Activated CD4-positive, CD25-positive, alpha-beta regulatory T cell treated with anti-CD3 and anti-CD28 coated beads, Interleukin-2, amount 50 U/mL, for 72 hours (primary cell): ENCODE measurements around the gene TAC3.
"Not testable (repeated sequence)": the region's sequence is repeated elsewhere in the genome, so short reads cannot be mapped to it uniquely, and the experiment has no call there.

Experiments
- DNase-seq: peaks from one replicate; pipeline ENCODE4 v3.0.0; 2021

Gene TAC3

DNA sequence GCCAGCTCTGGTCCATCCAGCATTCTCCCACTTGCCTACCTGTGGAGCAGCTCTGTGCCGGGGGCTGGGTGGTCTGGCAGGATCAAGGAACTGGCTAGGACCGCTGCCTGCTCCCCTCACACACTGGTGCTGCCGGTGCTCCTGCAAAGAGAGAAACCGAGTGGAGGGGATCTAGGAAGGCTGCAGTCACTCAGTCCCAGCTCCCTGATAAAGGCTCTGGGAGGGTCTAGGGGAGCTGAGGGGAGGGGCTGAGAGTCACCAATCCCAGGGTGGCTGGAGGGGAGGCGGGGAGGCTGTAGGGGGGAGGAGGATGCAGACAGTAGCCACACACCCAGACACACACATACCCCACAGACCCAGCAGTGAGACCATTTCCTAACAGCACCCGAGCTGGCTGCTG, at the start of gene TAC3:
TSS of gene TAC3 (minus strand) at position 182 of the 400 bp plus-strand sequence. CDS start 732 bp downstream, outside the sequence.
- no peak for DNase-seq

DNA sequence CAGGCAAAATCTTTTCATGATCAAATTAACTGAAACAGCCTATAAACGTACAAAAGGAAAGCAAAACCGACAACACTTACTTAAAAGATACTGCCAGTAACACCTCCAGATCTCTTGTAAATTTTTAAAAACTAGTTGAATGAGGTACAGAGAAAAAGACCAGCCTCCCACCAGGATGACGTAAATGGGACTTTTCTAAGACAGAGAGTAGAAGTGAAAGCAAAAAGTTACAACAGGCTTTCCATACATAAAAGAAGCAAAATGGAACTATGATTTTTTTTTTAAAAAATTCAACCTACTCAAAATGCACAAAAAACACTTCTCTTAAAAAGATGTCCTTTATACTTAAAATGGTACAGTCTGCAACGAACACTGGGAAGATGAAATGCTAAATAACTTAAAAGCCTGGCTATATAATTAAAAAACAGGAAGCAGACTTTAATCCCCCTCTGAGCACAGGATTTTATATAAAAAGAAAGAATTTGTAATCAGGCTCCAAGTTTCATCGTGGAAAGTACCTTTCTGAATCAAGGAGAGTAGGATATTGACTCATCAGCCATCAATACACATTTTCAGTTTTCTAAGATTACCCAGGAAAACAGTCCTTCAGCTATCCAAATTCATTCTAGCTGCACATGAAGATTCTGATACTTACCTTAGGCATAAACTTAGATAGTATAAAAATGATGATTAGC, 47.8 kb upstream of the TAC3 start:
- DNase-seq = no peak

DNA sequence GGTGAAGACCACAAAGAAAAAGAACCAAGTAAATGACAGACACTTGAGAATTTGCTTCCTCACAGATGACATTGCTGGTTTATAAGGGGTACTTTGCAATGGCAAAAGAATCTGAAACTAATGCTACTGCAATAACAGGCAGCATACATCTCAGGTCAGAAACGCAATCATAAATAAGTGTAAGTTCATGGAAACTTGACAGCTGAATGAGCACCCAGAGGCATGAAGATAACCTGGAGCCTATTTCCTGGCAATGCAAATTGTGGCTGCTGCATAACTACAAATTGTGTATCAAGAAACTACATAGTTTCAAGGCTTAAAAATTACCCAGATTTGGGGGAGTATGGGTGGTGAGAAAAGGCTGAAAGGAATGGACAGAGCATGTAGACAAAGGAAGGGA, 42.1 kb upstream of the TAC3 start:
- no peak for DNase-seq

DNA sequence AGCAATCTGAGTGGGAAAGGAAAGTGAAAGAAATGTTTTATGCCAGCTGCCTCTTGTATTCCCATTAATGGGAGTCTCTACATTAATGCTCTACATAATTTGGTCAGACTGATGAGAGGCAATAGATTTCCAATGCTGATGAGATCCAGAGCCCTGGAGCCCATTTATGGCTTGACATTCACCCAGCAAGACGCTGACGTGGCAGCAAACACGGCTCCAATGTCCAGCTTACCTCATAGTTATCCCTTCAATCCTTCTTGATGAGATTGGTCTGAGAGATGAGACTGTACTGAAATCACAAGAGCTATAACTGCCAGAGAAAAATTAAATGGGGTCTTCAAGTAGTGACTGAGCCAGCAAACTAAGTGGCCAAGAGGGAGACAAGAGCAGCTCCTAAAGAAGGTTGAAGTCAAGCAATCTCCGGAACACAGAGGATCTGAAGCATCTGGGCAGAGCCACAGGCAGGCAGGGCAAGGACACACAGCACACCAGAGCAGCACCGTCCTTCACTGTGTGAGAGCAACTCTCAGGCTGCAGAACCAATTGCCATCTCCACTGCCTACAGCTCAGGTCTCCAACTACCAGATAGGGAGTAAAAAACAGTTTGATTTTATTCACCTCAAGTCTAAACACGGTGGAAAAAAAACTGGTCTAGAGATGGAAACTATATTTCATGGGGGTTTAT, 40.9 kb upstream of the TAC3 start:
- no peak for DNase-seq

DNA sequence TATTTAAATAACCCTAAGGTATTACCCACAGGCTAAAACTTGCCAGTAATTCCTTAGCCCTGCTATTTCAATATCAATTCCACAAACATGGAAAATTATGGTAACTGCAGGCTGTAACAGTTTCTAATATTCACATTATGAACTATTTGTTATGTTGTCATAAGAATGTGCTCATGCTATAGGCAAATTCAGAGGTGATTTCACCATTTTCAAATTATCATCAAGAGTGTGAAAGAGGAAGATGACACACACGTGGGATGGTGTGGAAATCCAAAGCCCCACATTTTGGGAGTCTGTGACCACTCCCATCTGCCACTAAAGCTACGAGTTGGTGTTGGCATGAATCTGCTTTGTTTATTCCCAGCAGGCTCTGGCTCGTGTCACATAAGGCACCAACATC, 39.5 kb upstream of the TAC3 start:
- no peak for DNase-seq

DNA sequence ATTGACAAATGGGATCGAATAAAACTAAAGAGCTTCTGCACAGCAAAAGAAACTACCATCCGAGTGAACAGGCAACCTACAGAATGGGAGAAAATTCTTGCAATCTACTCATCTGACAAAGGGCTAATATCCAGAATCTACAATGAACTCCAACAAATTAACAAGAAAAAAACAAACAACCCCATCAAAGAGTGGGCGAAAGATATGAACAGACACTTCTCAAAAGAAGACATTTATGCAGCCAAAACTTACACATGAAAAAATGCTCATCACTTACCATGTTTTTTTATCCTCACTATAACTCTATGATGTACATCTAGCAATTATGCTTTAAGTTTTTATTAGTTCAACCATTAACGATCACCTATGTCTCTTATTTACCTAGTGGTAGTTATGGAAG, 37.6 kb upstream of the TAC3 start:
- not testable (repeated sequence) for DNase-seq

DNA sequence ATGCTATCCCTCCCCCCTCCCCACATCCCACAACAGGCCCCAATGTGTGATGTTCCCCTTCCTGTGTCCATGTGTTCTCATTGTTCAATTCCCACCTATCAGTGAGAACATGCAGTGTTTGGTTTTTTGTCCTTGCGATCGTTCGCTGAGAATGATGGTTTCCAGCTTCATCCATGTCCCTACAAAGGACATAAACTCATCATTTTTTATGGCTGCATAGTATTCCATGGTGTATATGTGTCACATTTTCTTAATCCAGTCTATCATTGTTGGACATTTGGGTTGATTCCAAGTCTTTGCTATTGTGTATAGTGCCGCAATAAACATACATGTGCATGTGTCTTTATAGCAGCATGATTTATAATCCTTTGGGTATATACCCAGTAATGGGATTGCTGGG, 36.8 kb upstream of the TAC3 start:
- not testable (repeated sequence) for DNase-seq

DNA sequence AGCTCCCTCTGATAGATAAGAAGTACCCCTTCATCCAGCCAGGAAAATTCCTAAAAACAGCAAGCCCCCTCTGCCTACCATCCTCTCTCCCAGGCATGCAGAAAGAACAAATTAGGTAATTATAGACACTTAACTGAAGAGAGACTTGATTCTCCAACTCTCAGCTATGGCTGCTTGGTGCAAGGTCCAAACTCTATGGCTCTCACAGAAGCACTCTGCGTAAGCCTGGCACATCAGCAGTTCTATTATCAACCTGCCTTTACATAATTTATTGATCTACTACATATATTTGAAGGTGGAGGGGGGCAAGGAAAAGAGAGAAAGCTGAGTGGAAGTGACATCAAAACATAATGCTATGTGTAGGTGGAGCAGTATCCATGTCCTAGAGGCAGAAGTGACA, 34.7 kb upstream of the TAC3 start:
- DNase-seq = no peak

DNA sequence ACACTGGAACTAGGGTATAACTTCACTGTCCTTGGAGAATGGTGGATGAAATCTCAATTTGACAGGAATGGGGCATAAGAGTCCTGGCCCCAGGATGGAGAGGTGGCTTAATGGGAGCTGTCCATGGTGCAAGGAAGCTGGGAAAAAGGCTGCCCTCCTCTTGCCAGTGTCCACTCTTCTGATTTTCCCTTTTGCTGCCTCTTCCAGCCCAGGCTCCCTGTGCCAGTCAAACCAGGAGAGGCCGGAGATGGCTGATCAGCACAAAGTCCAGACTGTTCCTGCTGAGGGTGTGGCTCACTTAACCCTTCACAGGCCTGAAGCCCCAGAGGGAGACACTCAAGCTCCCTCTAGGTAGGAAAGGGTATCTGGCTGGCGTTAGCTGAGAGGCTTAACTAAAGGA, 33.6 kb upstream of the TAC3 start, which contains the start of gene MYO1A:
TSS of gene MYO1A (minus strand) at position 240 of the 400 bp plus-strand sequence. CDS start 1,806 bp downstream, outside the sequence.
- no peak for DNase-seq

DNA sequence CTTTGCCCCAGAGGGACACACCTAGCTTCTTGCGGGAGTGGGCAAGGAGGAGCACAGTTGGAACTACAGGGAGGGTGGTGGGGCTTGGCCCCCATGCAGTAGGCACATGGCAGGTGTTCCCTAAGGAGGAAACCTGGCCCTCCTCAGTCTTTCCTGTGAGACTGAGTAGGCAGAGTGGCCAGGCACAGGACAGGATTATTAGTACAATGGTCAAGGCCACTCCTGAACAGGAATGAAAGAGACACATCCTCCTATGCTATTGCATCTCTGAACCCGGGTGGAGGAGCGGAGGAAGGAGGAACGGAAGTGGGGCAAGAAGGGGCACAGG, 32.8 kb upstream of the TAC3 start:
- no peak for DNase-seq

DNA sequence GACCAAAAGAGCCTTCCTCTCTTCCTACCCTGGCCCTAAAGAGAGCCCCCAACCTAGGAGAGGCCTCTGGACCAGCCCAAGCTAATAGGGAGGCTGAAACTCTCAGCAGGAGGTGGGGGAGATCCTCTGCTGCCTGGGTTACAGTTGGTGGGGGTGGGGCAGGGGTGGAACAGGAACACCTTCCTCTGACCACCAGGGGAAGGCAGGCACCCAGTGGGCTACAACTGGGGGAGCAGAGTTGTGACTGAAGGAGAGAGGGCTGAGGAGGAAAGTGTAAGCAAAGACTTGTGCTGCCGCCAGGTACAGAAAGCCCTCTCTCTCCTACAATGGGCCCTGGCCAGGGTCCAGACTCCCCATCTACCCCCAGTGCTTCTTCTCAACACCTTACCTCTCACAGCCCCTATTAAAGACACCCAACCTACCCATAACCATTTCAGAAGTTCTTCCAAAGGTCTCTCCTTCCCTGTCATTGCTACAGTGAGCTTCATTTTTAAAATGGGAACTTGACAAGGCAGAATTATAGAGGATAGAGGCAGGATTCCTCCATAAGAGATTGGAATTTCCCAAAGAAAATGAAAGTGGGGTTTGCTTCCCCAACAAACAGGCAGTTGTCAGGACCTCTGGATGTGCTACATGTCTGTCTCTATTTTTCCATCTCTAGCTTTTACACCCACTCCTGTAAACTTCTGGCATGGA, 32.2 kb upstream of the TAC3 start:
- no peak for DNase-seq

DNA sequence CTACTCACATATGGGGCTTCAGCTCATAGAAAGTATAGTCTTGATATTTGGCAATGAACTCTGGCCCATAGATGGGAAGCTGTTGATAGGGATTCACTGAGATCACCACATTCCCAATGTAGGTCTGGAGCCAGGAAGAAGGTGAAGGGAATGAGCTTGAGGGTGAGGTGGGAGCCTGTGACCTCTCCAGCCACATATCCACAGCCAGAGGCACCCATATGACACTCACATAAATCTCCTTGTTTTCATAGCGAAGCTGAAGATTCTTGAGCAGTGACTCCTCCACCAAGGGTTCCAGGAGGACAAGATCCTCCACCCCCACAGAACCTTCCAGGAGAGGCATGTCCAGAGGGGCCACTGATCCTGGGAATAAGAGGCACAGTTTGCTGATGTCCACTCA, 31.7 kb upstream of the TAC3 start:
- DNase-seq = no peak

DNA sequence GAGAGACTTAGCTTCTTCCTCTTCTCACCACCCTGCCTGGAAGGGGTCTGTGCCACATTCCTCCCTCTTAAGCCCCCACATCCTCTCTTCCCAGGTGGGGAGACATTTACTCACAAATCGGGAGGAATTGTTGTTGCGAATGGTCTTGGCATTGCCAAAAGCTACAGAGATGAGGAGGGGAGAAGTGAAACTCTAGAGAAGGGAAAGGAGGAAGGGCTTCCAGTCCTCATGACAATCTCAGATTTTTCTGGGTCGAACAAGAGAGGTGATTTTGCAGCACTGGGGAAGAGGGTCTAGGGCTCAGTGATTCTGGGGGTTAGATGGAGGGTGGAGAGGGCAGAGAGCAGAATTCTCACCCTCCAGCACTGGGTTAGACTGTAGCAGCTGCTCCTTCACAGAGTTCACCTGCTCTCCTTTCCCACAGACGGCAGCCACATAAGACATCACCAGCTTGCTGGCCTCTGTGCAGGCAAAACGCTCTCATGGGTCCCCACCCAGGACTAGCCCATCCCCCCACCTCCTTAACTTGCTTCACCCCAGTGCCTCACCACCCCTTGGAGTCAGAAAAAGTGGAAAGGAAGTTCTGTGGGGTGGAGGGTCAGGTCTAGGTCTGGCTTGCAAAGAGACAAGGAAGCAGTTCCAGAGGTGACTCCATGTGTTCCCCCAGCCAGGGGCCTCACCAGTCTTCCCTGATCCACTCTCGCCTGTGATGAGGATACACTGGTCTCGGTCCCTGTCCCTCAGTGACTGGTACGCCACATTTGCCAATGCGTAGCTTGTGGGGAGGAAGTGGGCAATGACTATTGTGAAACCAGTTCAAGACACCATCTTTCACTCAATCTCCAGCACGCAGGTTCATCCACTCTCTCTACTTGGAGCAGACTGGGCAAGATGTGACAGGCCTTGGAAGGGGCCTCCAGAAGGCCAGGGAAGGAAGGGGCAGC, 30.9 kb upstream of the TAC3 start:
- peak; percentile 56 for DNase-seq

DNA sequence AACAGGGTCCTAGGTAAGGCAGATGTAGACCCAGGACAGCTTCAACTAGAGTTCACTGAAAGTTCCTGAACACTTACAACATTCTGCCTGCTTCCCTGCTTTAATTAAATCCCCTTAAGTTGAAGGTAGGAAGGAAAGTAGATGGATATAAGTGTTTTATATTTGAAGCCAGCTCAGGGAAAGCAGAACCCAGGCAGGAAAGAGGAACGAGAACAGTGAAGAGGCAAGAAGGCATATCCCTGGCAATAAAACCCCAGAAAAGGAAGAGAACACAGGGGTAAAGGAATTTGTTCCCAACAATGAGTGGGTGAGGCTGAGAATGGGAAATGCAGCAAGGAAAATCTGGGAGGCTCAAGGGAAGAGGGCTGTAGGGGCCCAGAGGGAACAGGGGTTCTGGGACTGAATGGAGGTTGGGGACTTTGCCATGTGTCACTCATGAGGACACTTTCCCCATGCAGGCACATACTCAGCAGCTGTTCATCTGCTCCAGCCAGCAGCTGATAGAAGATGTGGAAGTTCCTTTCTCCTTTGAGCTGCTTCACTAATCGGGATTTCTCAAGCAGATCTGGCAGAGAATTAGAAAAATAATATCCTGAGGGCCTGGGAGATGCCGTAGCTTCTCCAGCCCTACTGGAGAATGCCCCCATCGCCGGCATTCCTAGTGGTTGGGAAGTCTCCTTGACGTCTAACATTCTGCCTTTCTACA, 29.9 kb upstream of the TAC3 start:
- DNase-seq = no peak

DNA sequence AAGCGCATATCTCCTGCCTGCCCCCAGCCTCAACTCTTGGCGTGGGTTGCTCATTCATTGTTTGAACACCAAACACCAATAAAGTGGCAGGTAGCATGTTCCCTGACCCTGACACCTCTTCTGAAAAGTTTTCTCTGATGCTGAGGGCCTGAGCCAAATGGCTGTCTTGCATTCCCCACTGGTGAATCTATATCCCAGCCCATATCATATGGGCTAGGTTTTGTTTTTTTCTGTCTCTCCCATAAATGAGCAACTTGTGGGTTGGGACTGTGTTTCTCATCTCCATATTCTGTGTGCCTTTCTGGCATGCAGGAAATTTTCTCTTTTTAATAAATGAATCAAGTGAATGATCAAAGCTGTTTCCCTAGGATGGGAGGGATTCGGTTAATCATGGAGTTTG, 28.6 kb upstream of the TAC3 start:
- DNase-seq = no peak

DNA sequence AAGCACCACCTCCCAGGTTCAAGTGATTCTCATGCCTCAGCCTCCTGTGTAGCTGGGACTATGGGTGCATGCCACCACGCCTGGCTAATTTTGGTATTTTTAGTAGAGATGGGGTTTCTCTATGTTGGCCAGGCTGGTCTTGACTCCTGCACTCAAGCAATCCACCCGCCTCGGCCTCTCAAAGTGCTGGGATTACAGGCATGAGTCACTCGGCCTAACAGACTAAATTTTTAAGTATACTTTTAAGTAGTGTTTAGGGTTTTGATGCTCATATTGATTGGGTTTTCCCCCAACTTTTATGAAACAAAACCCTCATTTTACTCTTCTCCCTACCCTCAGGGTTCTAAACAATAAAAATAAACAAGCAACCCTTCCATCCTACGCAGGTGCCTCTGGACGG, 28.1 kb upstream of the TAC3 start:
- no peak for DNase-seq

DNA sequence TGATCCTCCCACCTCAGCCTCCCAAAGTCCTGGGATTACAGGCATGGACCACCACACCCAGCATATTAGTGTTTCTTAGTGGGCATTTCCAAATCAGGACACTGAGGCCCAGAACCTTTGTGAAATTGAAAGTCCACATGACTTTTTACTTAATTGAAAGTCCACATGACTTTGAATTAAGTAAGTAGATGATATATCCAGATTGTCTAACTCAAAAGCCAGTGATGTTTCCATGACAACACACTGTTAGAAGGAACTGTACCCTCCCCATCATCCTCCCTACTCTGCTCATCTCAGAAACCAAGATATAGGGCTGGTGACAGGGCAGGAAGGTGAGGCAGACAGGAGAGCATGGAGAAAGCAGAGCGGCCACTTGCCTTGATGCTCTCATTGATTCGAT, 26.4 kb upstream of the TAC3 start:
- no peak for DNase-seq

DNA sequence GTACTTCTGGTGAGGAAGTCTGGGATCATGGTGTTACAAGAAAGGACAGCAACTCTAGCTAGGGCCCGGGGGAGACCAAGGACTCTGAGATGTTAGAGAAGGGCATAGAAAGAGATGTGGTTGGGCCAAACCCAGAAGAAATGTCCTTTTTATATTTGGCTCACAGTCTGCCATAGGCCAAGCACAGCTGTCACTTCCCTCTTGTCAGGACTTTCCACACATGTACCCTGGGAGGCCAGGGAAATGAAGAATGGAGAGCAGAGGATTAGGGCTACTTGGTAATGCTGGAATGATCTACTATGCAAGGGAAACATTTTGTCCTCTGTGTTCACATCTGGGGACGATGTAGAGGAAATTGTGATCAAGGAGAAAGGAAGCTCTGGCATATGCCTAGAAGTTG, 24.4 kb upstream of the TAC3 start:
- no peak for DNase-seq

DNA sequence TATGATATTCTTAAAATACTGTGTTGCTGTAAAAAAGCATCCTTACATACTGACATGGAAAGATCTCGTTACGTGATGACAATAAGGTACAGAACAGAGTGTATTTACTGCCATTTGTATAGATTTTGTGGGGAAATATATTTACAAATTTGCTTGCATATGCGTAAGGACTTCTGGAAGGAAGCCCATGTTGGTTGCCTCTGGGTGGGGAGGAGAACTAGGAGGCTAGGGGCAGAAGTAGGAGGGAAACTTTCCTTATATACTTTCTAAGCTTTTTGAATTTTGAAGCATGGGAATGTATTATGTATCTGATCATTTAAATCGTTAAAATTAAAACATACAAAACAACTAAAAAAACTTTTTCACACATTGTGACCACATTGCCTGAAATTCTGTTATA, 23.9 kb upstream of the TAC3 start:
- DNase-seq = no peak

DNA sequence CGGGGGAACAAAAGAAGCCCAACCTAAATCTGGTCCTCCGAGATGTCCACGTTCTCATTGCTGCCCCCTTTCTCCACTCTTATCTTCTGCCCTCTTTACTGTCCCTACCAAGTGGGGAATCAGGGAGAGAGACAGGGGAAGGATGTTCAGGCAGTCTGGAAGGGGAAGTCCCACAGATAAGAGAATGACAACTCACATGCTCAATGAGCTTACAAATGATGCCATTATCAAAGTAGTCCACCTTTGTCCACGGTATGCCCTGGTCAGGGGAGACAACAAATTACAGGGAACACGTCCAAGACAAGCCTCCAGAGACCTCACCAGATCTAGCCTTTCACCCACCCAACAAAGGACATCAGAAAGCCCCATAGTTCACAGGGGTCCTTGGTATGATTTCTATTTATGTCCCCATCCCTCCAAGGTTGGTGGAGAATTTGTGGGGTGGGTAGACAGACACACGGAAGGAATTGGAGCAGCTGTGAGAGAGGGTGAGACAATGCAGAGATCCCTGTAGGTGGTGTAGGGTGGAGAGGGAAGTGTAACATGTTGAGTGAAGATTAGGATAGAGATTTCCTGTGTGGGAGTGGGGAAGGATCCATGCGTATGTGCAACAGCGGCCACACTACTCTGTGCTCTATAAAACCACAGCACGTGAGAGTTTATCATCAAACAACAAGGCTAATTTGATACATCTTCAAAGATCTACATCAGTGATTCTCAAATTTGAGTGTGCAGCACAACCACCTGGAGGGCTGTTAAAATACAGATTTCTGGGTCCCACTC, 22.9 kb upstream of the TAC3 start:
- DNase-seq = no peak

DNA sequence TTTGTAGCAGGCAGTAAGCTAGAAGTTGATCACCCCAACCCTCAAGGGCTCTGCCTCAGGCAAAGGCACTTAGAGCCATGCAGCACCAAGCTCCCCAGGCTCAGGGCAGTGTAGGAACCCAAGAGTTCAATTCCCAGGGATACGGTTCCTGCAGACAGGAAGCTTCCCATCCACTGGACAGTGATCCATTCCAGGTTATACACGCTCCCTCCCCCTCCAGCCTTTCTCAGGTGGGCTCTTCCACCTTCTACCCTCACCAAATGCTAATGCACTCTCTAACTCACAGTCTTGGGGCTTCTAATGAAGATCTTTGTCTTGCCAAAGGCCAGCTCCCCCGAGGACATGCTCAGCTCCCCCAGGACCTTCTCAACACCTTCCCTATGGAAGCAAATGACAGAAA, 20.9 kb upstream of the TAC3 start:
- DNase-seq = no peak

DNA sequence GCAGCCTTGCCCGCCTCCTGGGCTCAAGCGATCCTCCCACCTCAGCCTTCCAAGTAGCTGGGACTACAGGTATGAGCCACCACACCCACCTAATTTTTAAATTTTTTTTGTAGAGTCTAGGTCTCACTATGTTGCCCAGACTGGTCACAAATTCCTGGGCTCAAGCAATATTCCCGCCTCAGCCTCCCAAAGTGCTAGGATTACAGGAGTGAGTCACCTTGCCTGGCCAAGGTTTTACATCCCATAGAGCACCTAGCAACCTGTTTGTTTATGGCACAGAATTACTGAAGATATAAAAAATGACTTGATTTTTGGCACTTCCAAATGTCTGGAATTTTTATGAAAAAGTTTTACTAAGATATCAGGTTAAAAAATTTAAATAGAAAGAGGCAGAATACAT, 17.1 kb upstream of the TAC3 start:
- DNase-seq = no peak
